Choroid plexus epithelial cell (primary cell): ENCODE data around the gene PPM1L.
"Not testable (repeated sequence)": the region's sequence is repeated elsewhere in the genome, so short reads cannot be mapped to it uniquely, and the experiment has no call there.

Source experiments
- DNase-seq: peaks from one replicate; pipeline ENCODE4 v3.0.0-alpha.2; 2010; ENCODE audit warnings: low read depth
- H3K4me3 ChIP-seq: 2 replicates; pipeline ENCODE4 v1.5.1; 2011; ENCODE audit warnings: low read depth, mild to moderate bottlenecking, control low read depth, low read length, moderate library complexity
- CTCF ChIP-seq: conservative IDR thresholded peaks from 2 replicates; pipeline ENCODE4 v1.5.1; 2011; ENCODE audit warnings: low read depth, mild to moderate bottlenecking, control low read depth, inconsistent platforms, low read length, moderate library complexity

Gene PPM1L

GRCh38 chr3:160755776-160756304, at the start of gene PPM1L:
Gene PPM1L, plus strand, starts transcription at chr3:160756231.
- DNase-seq, result peak; percentile 23
- TF ChIP-seq CTCF, result no peak
- H3K4me3 ChIP-seq, result peak within 1 kb of the TSS; percentile 65

DNA sequence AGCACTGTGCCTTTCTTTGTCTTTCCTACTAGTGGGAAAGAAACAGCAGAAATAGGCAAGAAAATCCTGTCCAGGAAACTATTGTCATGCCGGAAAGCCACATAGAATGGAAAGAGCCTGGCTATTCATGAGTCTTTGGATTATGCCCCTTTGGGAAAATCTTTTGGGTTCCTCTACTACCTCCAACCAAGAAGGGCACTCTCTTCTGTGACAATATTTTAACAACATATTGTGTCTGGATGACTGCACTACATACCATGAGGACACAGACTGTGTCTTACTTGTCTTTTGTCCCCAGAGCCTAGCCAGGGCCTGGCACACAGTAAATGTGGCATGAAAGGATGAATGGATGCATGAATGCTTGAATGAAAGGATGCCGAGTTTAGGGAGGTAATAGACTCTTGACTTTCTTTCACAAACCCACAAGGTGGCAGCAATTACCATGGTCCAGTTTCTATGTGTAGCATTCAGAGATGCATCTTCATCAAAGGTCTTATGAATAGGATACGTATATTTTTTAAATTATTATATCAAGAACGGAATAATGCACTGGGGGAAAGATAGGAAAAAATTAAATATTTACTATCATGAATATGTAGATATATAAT, 48.7 kb upstream of the PPM1L start:
- H3K4me3 ChIP-seq, result no peak overlapping the region
- peak; percentile 81 for DNase-seq
- peak; percentile 69 for TF ChIP-seq CTCF

- DNase-seq, result no peak
- TF ChIP-seq CTCF, result no peak
- no peak overlapping the region for H3K4me3 ChIP-seq
Measured at GRCh38 chr3:160709477-160710182, 46.4 kb upstream of the PPM1L start.

- not testable (repeated sequence) for DNase-seq, H3K4me3 ChIP-seq
Measured at GRCh38 chr3:160713144-160713543, 42.9 kb upstream of the PPM1L start.

DNA sequence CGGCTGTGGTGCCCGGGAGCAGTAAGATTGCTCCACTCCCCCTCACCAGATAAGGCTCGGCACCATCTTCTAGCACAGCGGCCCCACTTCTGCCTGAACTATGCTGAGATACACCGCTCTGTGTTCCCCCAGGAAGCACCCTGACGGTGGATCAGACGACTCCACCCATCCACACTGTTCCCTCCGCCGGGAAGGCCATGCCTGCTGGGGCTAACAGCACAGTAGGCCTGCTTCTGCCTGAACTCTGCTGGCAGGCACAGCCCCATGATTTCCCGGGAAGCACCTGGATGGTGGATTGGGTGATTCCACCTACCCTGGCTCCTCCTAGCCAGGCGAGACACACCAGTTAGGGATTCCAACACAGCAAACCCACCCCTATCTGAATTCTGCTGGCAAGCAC, 36.3 kb upstream of the PPM1L start:
- TF ChIP-seq CTCF, result no peak
- DNase-seq, result no peak
- no peak overlapping the region for H3K4me3 ChIP-seq

DNA sequence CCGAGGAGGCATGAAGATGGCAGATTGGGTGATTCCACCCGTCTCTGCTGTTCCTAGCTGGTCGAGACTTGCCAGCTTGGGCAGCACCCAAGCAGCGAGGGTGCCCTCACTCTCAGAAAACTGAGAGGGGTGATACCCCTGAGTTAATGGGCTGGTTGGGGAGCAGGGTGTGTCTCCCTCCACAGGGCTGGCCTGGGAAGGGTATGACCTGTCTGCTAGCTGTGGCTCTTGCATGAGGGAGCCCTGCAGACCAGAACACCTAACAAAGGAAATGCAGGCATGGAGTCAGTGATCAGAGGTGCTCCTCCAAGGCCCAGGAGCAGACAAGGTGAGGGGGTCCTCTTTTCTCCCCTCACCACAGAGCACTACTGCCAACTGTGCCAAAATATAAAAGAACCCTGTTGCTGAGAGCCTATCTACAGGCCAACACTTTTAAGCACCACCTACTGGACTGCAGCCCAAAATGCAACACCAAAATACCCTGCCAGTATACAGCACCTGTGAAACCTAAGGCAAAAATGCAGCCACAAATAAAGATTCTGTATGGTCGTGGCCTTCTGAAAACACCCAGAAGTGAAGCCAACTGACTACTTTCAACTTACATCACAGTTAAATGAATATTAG, 35.8 kb upstream of the PPM1L start:
- TF ChIP-seq CTCF, result peak; percentile 44
- H3K4me3 ChIP-seq, result no peak overlapping the region
- peak; percentile 15 for DNase-seq

DNA sequence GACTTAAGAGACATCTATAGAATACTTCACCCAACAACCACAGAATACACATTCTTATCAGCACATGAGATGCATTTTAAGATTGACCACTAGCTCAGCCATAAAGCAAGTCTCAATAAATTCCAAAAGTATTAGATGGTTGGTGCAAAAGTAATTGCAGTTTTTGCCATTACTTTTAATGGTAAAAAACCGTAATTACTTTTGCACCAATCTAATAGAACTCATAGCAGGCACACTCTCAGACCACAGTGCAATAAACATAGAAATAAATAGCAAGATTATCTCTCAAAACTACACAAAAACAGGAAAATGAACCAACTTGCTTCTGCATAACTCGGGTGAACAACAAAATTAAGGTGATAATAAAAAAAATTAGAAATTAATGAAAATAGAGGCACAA, 33.7 kb upstream of the PPM1L start:
- DNase-seq, result no peak
- no peak overlapping the region for H3K4me3 ChIP-seq
- no peak for TF ChIP-seq CTCF
